ENCODE data around the gene RPL18. TPM values are rescaled to one million over a fixed set of nuclear protein-coding genes. Genes with fewer than 3 reads are reported as not detected.

The RPL18 gene
- total RNA-seq, 1 experiment from 2014 or later, result 1,339 TPM

DNA sequence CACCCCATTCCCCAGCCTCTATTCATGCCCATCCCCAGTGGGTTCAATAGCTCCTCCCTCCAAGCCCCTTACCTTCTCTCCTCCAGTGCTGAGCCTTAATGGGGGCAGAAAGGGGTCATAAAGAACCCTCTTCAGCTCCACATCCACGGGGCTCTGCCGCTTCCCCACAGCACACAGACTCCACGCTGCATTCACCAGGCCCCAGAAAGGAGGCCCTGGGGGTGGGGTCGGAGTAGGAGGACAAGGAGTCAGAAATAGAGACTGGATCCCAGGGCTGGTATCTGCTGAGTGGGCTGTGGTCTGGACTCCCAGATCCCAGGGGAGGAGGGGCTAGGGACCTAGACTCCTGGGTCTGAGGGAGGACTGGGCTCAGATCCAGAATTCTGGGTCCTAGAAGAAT is 25.4 kb upstream of the RPL18 start:
- intact Hi-C loops (cut with micrococcal nuclease; ENCODE audit: unreplicated experiment), result loop anchor here (2.0 kb wide), 1 partner anchor 140 kb away; no protein-coding TSS in a partner anchor
- CTCF ChIA-PET, result interaction anchor here (1.1 to 2.4 kb wide), 3 partner anchors 80 to 138 kb away, joined by 4 to 13 read pairs (median 7); no protein-coding TSS in a partner anchor
- Mint-ChIP-seq H3K27ac (ENCODE audit: unreplicated experiment) (no peak overlapping the region), H3K27me3 (ENCODE audit: unreplicated experiment) (peaks cover 76% of the 10 kb centered on the region), H3K4me3 (ENCODE audit: low read depth, unreplicated experiment) (no peak overlapping the region), H3K4me1 (ENCODE audit: low read depth, unreplicated experiment) (peaks cover 27% of the 10 kb centered on the region), H3K9me3 (ENCODE audit: low read depth, unreplicated experiment) (no peaks in the 10 kb centered on the region), H3K36me3 (ENCODE audit: insufficient read depth, unreplicated experiment) (peaks cover 6% of the 10 kb centered on the region)
- BruUV-seq (replicated peaks), result no TSS peak
- TF ChIP-seq, protein P1, sequence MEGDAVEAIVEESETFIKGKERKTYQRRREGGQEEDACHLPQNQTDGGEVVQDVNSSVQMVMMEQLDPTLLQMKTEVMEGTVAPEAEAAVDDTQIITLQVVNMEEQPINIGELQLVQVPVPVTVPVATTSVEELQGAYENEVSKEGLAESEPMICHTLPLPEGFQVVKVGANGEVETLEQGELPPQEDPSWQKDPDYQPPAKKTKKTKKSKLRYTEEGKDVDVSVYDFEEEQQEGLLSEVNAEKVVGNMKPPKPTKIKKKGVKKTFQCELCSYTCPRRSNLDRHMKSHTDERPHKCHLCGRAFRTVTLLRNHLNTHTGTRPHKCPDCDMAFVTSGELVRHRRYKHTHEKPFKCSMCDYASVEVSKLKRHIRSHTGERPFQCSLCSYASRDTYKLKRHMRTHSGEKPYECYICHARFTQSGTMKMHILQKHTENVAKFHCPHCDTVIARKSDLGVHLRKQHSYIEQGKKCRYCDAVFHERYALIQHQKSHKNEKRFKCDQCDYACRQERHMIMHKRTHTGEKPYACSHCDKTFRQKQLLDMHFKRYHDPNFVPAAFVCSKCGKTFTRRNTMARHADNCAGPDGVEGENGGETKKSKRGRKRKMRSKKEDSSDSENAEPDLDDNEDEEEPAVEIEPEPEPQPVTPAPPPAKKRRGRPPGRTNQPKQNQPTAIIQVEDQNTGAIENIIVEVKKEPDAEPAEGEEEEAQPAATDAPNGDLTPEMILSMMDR (IDR thresholded peaks at IDR 0.05; ENCODE audit: unreplicated experiment), result no peak
- no peak for DNase-seq

DNA sequence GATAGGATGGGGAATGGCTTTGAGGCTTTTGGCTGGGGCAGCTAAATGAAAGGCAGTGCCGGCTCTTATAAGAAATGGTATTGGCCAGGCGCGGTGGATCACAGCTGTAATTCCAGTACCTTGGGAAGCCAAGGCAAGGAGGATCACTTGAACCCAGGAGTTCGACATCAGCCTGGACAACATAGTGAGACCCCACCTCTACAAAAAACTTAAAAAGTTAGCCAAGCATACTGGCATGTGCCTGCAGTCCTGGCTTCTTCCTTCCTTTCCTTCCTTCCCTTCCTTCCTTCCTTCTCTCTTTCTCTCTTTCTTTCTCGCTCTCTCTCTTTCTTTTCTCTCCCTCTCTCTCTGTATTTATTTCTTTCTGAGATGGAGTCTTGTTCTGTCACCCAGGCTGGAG is 23.9 kb upstream of the RPL18 start:
- CTCF ChIA-PET, result interaction anchor here (0.5 to 1.1 kb wide), 2 partner anchors 12 to 248 kb away, joined by 3 to 8 read pairs; no protein-coding TSS in a partner anchor
- H3K27me3 Mint-ChIP-seq (ENCODE audit: unreplicated experiment), result peaks cover 86% of the 10 kb centered on the region
- TF ChIP-seq, protein P1 (IDR thresholded peaks at IDR 0.05; ENCODE audit: unreplicated experiment), result no peak
- H3K9me3 Mint-ChIP-seq (ENCODE audit: low read depth, unreplicated experiment), result peaks cover 3% of the 10 kb centered on the region
- peaks cover 19% of the 10 kb centered on the region for H3K36me3 Mint-ChIP-seq (ENCODE audit: insufficient read depth, unreplicated experiment)
- no peak overlapping the region for H3K27ac Mint-ChIP-seq (ENCODE audit: unreplicated experiment)
- intact Hi-C loops (cut with micrococcal nuclease; ENCODE audit: unreplicated experiment), result no loop called here
- peaks cover 42% of the 10 kb centered on the region for H3K4me1 Mint-ChIP-seq (ENCODE audit: low read depth, unreplicated experiment)
- no TSS peak for BruUV-seq (replicated peaks)
- no peak for DNase-seq
- no peak overlapping the region for H3K4me3 Mint-ChIP-seq (ENCODE audit: low read depth, unreplicated experiment)

DNA sequence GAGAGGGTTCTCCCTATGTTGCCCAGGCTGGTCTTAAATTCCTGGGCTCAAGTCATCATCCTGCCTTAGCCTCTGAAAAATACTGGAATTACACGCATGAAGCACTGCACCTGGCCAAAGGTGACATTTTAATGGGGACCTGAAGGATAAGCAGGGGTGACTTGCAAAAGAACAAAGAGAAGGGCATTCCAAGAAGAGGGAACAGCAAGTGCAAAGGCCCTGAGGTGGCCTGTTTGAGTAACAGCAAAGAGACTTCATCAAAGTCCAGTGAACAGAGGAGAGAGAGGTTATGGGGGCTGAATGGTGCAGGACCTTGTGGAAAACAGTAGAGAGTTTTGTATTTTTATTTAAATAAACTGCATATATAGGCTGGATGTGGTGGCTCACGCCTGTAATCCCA is 22.9 kb upstream of the RPL18 start:
- peaks cover 77% of the 10 kb centered on the region for H3K27me3 Mint-ChIP-seq (ENCODE audit: unreplicated experiment)
- H3K4me1 Mint-ChIP-seq (ENCODE audit: low read depth, unreplicated experiment), result peaks cover 41% of the 10 kb centered on the region
- CTCF ChIA-PET, result interaction anchor here (0.6 to 1.1 kb wide), 3 partner anchors 13 to 69 kb away, joined by 3 to 8 read pairs (median 4); no protein-coding TSS in a partner anchor
- intact Hi-C loops (cut with micrococcal nuclease; ENCODE audit: unreplicated experiment), result no loop called here
- TF ChIP-seq, protein P1 (IDR thresholded peaks at IDR 0.05; ENCODE audit: unreplicated experiment), result no peak
- no peak overlapping the region for H3K27ac Mint-ChIP-seq (ENCODE audit: unreplicated experiment)
- BruUV-seq (replicated peaks), result no TSS peak
- H3K36me3 Mint-ChIP-seq (ENCODE audit: insufficient read depth, unreplicated experiment), result peaks cover 29% of the 10 kb centered on the region
- no peak overlapping the region for H3K4me3 Mint-ChIP-seq (ENCODE audit: low read depth, unreplicated experiment)
- H3K9me3 Mint-ChIP-seq (ENCODE audit: low read depth, unreplicated experiment), result peaks cover 3% of the 10 kb centered on the region
- DNase-seq, result no peak

DNA sequence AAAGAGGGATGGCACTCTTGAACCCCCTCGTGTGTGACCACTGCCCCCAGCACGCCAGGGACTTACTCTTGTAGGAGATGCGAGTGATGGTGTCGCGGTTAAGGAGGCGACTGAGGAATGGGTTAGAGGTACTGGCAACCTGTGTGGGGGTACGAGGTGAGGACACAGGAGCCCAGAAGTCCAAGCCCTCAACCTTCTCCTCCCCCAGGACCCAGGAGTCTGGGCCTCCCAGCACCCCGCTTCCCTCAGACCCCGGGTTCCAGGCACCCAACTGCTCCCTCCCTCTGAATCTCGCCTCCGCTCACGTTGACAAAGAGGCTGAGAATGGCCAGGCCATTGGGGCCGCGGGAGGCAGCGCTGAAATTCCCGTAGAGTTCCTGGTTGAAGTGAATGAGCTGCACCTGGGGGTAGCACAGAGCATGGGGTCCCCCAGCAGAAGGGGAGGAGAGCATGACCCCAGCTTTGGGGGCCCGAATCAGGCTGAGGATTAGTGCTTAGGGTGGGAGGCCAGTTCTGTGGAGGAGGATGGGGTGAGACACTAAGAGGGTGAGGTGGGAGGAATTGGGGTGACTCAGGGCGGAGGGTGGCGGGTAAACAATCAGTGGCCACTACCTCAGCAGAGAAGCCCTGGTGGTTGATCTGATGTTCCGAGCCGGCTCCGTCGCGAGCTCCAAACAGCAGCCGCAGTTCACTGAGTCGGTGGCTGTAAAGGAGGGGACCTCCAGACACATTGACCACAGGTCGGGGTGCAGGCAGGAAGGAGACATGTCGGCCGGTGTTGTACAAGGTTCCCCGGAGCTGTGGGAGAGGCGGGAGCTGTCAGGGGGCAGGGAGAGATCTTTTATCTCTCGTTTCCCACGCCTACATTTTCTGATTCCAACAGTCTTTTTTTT is 20.8 kb upstream of the RPL18 start:
- Mint-ChIP-seq H3K36me3 (ENCODE audit: insufficient read depth, unreplicated experiment) (peaks cover 45% of the 10 kb centered on the region), H3K4me1 (ENCODE audit: low read depth, unreplicated experiment) (peaks cover 35% of the 10 kb centered on the region), H3K4me3 (ENCODE audit: low read depth, unreplicated experiment) (peak overlapping the region; percentile 70), H3K27ac (ENCODE audit: unreplicated experiment) (peak overlapping the region; percentile 80), H3K27me3 (ENCODE audit: unreplicated experiment) (peaks cover 58% of the 10 kb centered on the region), H3K9me3 (ENCODE audit: low read depth, unreplicated experiment) (peaks cover 3% of the 10 kb centered on the region)
- CTCF ChIA-PET, result interaction anchor here (0.6 to 0.7 kb wide), 3 partner anchors 23 to 137 kb away, joined by 3 to 4 read pairs (median 4); no protein-coding TSS in a partner anchor
- TF ChIP-seq, protein P1 (IDR thresholded peaks at IDR 0.05; ENCODE audit: unreplicated experiment), result no peak
- no TSS peak for BruUV-seq (replicated peaks)
- intact Hi-C loops (cut with micrococcal nuclease; ENCODE audit: unreplicated experiment), result loop anchor here (5.0 kb wide), 1 partner anchor 328 kb away; the partner anchor contains the start of gene FTL
- no peak for DNase-seq

All from Calu3 (cell line).